B cell (primary cell): ENCODE data around the gene ZFPM1.

Source experiments
- CTCF ChIP-seq: fragments of 200-600 bp; IDR thresholded peaks from one replicate; pipeline ENCODE4 v1.8.0; 2022; ENCODE audit warnings: antibody characterized with exemption, mild to moderate bottlenecking
- EZH2 ChIP-seq: IDR thresholded peaks from 2 replicates; pipeline ENCODE4 v1.6.1; 2012; ENCODE audit warnings: borderline replicate concordance, low read depth, mild to moderate bottlenecking, moderate library complexity, low read length; ENCODE audit not compliant: insufficient read depth, poor library complexity, severe bottlenecking

GRCh38 chr16:88511906-88512305, 58.8 kb downstream of the ZFPM1 start:
- TF ChIP-seq CTCF: no peak
- TF ChIP-seq EZH2: no peak
